Cardiac fibroblast (primary cell): ENCODE data around the gene TIMM8B.
"Not testable (repeated sequence)": the region's sequence is repeated elsewhere in the genome, so short reads cannot be mapped to it uniquely, and the experiment has no call there.

ENCODE experiments used
- DNase-seq, 2 donors: peaks; one replicate each; pipeline versions ENCODE4 v3.0.0 to v3.0.0-alpha.2; 2010; ENCODE audit warnings: low read depth in 2 of 2
- H3K4me3 ChIP-seq, 2 donors: replicated peaks in 1 of 2; 1 replicate in 1 of 2; 2 replicates in 1 of 2; pipeline ENCODE4 v1.5.1; 2011; ENCODE audit warnings: low read depth in 2 of 2, low read length in 2 of 2, mild to moderate bottlenecking in 2 of 2, moderate library complexity in 1 of 2
- CTCF ChIP-seq: IDR thresholded peaks from one replicate; pipeline ENCODE4 v1.5.1; 2011; ENCODE audit warnings: low read depth, mild to moderate bottlenecking, low read length, inconsistent platforms

Gene TIMM8B

GRCh38 chr11:112106070-112106469, 19.5 kb upstream of the TIMM8B start:
- no peak overlapping the region for H3K4me3 ChIP-seq
- no peak for DNase-seq
- TF ChIP-seq CTCF = no peak

- no peak overlapping the region for H3K4me3 ChIP-seq
- no peak for DNase-seq
- TF ChIP-seq CTCF = no peak
Observed at GRCh38 chr11:112103446-112103845, 16.9 kb upstream of the TIMM8B start.

GRCh38 chr11:112100462-112100861, 13.9 kb upstream of the TIMM8B start:
- TF ChIP-seq CTCF = no peak
- no peak overlapping the region for H3K4me3 ChIP-seq
- DNase-seq = peak; percentile 4 to 19

- TF ChIP-seq CTCF = no peak
- no peak for DNase-seq
- H3K4me3 ChIP-seq = no peak overlapping the region
Observed at GRCh38 chr11:112097734-112098528, 11.4 kb upstream of the TIMM8B start.

GRCh38 chr11:112096194-112096593, 9.6 kb upstream of the TIMM8B start:
- TF ChIP-seq CTCF = no peak
- DNase-seq = no peak
- H3K4me3 ChIP-seq = no peak overlapping the region

- not testable (repeated sequence) for DNase-seq, H3K4me3 ChIP-seq
Observed at GRCh38 chr11:112095302-112095701, 8.7 kb upstream of the TIMM8B start.

- H3K4me3 ChIP-seq = peak overlapping the region; percentile 80 to 95
- no peak for TF ChIP-seq CTCF
- no peak for DNase-seq
Observed at GRCh38 chr11:112087212-112087611, 656 bp upstream of the TIMM8B start.
